Epithelial cell of proximal tubule (primary cell): ENCODE data around the gene GRPEL1. TPM values are rescaled to one million over a fixed set of nuclear protein-coding genes. Genes with fewer than 3 reads are reported as not detected.

Experiments used
- DNase-seq: peaks from one replicate; pipeline ENCODE4 v3.0.0-alpha.2; 2011; ENCODE audit warnings: low read depth
- H3K4me3 ChIP-seq: 2 replicates; pipeline ENCODE4 v1.5.1; 2011; ENCODE audit warnings: low read depth, mild to moderate bottlenecking, low read length
- total RNA-seq: library from RNA; depleted of rRNA; stranded (reverse); fragments of >200 nt; gene quantifications from 2 replicates; pipeline ENCODE4 v1.2.3, GENCODE V29; 2015
- TF ChIP-seq, protein P1 (sequence below): conservative IDR thresholded peaks from 2 replicates; pipeline ENCODE4 v1.5.1; 2012; ENCODE audit warnings: low read depth, mild to moderate bottlenecking, low read length

GRPEL1 gene
- total RNA-seq, 1 donor from 2014 or later, result 45.8 TPM

DNA sequence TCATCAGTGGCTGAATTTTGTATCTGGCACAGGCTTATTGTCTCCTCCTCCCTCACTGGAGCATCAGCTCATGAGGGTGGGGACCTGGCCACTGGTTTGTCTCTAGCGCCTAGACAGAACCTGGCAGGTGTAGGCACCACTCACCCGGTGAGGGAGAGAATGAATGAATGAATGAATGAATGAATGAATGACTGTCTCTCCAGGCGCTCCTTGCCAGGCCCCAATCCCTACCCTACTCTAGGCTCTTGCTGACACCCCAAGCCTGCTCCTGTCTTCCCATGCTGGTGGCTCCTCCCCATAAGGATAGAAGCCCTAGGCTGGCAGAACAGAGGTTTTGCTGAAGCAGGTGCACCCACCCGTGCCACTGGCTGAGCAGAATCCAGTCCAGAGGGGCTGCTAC is 41.3 kb upstream of the GRPEL1 start:
- no peak overlapping the region for H3K4me3 ChIP-seq
- no peak for DNase-seq
- TF ChIP-seq, protein P1, sequence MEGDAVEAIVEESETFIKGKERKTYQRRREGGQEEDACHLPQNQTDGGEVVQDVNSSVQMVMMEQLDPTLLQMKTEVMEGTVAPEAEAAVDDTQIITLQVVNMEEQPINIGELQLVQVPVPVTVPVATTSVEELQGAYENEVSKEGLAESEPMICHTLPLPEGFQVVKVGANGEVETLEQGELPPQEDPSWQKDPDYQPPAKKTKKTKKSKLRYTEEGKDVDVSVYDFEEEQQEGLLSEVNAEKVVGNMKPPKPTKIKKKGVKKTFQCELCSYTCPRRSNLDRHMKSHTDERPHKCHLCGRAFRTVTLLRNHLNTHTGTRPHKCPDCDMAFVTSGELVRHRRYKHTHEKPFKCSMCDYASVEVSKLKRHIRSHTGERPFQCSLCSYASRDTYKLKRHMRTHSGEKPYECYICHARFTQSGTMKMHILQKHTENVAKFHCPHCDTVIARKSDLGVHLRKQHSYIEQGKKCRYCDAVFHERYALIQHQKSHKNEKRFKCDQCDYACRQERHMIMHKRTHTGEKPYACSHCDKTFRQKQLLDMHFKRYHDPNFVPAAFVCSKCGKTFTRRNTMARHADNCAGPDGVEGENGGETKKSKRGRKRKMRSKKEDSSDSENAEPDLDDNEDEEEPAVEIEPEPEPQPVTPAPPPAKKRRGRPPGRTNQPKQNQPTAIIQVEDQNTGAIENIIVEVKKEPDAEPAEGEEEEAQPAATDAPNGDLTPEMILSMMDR, result no peak

- no peak overlapping the region for H3K4me3 ChIP-seq
- TF ChIP-seq, protein P1, result no peak
- no peak for DNase-seq
Measured at GRCh38 chr4:7108660-7109059, 40.8 kb upstream of the GRPEL1 start.

GRCh38 chr4:7108046-7108625 is 40.3 kb upstream of the GRPEL1 start:
- no peak for DNase-seq
- H3K4me3 ChIP-seq, result no peak overlapping the region
- TF ChIP-seq, protein P1, result no peak

GRCh38 chr4:7107166-7107905 is 39.5 kb upstream of the GRPEL1 start:
- TF ChIP-seq, protein P1, result no peak
- DNase-seq, result no peak
- H3K4me3 ChIP-seq, result no peak overlapping the region

DNA sequence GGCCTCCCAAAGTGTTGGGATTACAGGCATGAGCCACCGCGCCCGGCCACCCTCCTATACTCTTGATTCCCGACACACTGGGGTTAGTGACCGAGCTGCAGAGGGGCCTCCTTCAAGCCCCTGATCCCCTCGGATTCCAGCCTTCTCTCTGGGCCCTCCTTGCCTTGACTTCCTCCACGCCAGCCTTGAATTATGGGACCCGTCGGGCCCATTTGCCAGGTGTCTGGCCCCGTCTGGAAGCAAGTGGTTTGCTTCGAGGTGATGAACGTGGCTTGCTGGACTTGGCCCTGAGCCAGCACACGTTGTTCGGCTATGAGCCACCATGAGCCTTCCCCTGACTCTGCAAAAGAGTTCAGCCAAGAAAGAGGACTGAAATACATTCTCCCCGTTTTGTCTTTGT is 37.4 kb upstream of the GRPEL1 start:
- DNase-seq, result no peak
- H3K4me3 ChIP-seq, result no peak overlapping the region
- TF ChIP-seq, protein P1, result no peak

DNA sequence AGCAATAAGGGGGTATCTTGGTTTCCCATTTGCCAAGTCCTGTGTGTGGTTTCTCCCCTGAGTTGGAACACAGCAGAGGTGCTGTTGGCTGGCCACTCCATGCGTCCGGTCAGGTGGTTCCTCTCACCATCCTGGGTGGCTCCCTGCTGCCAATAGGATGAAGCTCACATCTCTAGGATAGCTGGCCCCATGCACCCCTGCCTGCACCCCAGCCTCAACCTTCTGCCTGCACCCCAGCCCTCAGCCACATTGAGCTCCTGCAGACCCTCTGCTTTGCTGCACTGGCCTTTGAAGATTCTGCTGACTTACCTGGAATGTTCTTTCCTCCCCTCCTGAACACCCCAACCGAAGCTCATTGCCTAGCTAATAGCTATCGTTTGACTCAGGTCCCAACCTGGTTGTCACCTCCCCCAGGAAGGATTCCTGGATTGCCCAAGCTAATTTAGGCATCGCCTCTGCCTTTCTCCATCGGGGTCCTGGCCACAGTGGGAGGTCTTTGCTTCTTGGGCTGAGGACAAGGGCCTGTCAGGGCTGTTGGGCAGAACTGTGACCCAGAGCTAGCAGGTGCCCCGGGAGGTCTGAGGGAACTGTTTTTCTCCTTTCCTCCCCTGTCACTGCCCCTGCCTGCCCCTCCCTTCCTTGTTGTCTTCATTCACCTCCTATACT is 36.6 kb upstream of the GRPEL1 start:
- DNase-seq, result no peak
- TF ChIP-seq, protein P1, result no peak

More for the DNA sequence above, 36.6 kb upstream of the GRPEL1 start:
- H3K4me3 ChIP-seq, result no peak overlapping the region
